PFSK-1 (cell line): Measurements from ENCODE around the gene AP3B1.

Experiments
- FOXP2 ChIP-seq: optimal IDR thresholded peaks from 2 replicates; pipeline ENCODE3; 2011; ENCODE audit warnings: borderline replicate concordance, control low read depth, inconsistent platforms; ENCODE audit not compliant: insufficient read depth; ENCODE audit errors: extremely low read length, extremely low read depth
- POLR2AphosphoS5 ChIP-seq: IDR thresholded peaks from 2 replicates; pipeline ENCODE4 v1.6.1; 2012; ENCODE audit warnings: low read depth, mild to moderate bottlenecking, control low read depth, low read length, moderate library complexity
- REST ChIP-seq, 2 experiments: IDR thresholded peaks; 2 replicates each; pipeline versions ENCODE4 v1.6.1 to v1.8.0; 2011 to 2012; ENCODE audit warnings: low read depth in 2 of 2, low read length in 2 of 2, control low read depth in 1 of 2, inconsistent platforms in 1 of 2, mild to moderate bottlenecking in 1 of 2, moderate library complexity in 1 of 2; ENCODE audit not compliant: insufficient read depth in 1 of 2
- SIN3A ChIP-seq: IDR thresholded peaks from 2 replicates; pipeline ENCODE4 v1.6.1; 2012; ENCODE audit warnings: mild to moderate bottlenecking, low read length, moderate library complexity, borderline replicate concordance; ENCODE audit not compliant: insufficient read depth
- TAF1 ChIP-seq: IDR thresholded peaks from 2 replicates; pipeline ENCODE4 v1.6.1; 2012; ENCODE audit warnings: low read length, control low read depth, borderline replicate concordance; ENCODE audit not compliant: insufficient read depth

The AP3B1 gene

GRCh38 chr5:77984587-77984986 lies 309.9 kb downstream of the AP3B1 start:
- peak; percentile 76 for TF ChIP-seq FOXP2
- TF ChIP-seq SIN3A: no peak

- TF ChIP-seq POLR2AphosphoS5 (no peak), TAF1 (no peak), FOXP2 (no peak), REST (IDR thresholded peaks at IDR 0.05; ENCODE audit: insufficient read depth in 1 of 2, low read depth in 2 of 2, low read length in 2 of 2) (no peak), SIN3A (no peak)
These were observed 310.9 kb downstream of the AP3B1 start for GRCh38 chr5:77983482-77984199.

- no peak for TF ChIP-seq SIN3A
- TF ChIP-seq REST (IDR thresholded peaks at IDR 0.05; ENCODE audit: insufficient read depth in 1 of 2, low read depth in 2 of 2, low read length in 2 of 2): no peak
- TF ChIP-seq POLR2AphosphoS5: no peak
- no peak for TF ChIP-seq TAF1
- no peak for TF ChIP-seq FOXP2
These were observed 312.7 kb downstream of the AP3B1 start for GRCh38 chr5:77981820-77982219.

- TF ChIP-seq TAF1 (no peak), FOXP2 (no peak), REST (IDR thresholded peaks at IDR 0.05; ENCODE audit: insufficient read depth in 1 of 2, low read depth in 2 of 2, low read length in 2 of 2) (no peak), SIN3A (no peak), POLR2AphosphoS5 (no peak)
These were observed 319.9 kb downstream of the AP3B1 start for GRCh38 chr5:77974576-77974975.

- TF ChIP-seq FOXP2: no peak
- no peak for TF ChIP-seq SIN3A
- TF ChIP-seq REST (IDR thresholded peaks at IDR 0.05; ENCODE audit: insufficient read depth in 1 of 2, low read depth in 2 of 2, low read length in 2 of 2): no peak
- no peak for TF ChIP-seq POLR2AphosphoS5
- no peak for TF ChIP-seq TAF1
These were observed 321.3 kb downstream of the AP3B1 start for GRCh38 chr5:77973253-77973609.
